HL-60 (cell line): ENCODE data around the gene PRKAG1.

Experiments used
- CTCF ChIP-seq: IDR thresholded peaks from one replicate; pipeline ENCODE4 v1.5.1; 2011; ENCODE audit warnings: low read length, control low read depth, inconsistent platforms; ENCODE audit not compliant: insufficient read depth
- GABPA ChIP-seq: IDR thresholded peaks from 2 replicates; pipeline ENCODE4 v1.6.1; 2012; ENCODE audit warnings: low read depth
- POLR2AphosphoS5 ChIP-seq: IDR thresholded peaks from 2 replicates; pipeline ENCODE4 v1.6.1; 2012; ENCODE audit warnings: low read depth
- REST ChIP-seq: IDR thresholded peaks from 2 replicates; pipeline ENCODE4 v1.6.1; 2012; ENCODE audit warnings: low read depth; ENCODE audit not compliant: insufficient replicate concordance
- SPI1 ChIP-seq: IDR thresholded peaks from 2 replicates; pipeline ENCODE4 v1.6.1; 2012; ENCODE audit warnings: low read depth, mild to moderate bottlenecking, borderline replicate concordance

- no peak for TF ChIP-seq CTCF
- TF ChIP-seq GABPA = no peak
- TF ChIP-seq POLR2AphosphoS5 = no peak
- no peak for TF ChIP-seq REST
- no peak for TF ChIP-seq SPI1
These were observed 8.3 kb upstream of the PRKAG1 start for GRCh38 chr12:49026678-49027480.
